Erythroblast (primary cell): ENCODE data around the gene C9orf50.

Experiments
- GATA1 ChIP-seq: IDR thresholded peaks from 2 replicates; pipeline ENCODE4 v1.6.1; 2011; ENCODE audit warnings: low read depth, mild to moderate bottlenecking, control low read depth, low read length, moderate library complexity
- POLR2A ChIP-seq: IDR thresholded peaks from 2 replicates; pipeline ENCODE4 v1.6.1; 2011; ENCODE audit warnings: mild to moderate bottlenecking, low read length

- TF ChIP-seq POLR2A = no peak
- no peak for TF ChIP-seq GATA1
These were observed 30.4 kb downstream of the C9orf50 start for GRCh38 chr9:129590466-129590865.
